Measurements from ENCODE around the gene TRPM2. TPM values are rescaled to one million over a fixed set of nuclear protein-coding genes. Genes with fewer than 3 reads are reported as not detected.

The TRPM2 gene
- total and polyA plus RNA-seq, 2 of the 13 experiments (the other 11 are each of a cell fraction or from before 2014, with no cell fraction given) = 0.07 to 0.20 TPM

- TF ChIP-seq GATAD1 (CRISPR knock-in tag; IDR thresholded peaks at IDR 0.05) (no peak), ZNF766 (CRISPR knock-in tag; IDR thresholded peaks at IDR 0.05; ENCODE audit: borderline replicate concordance) (no peak), NFKBIZ (CRISPR knock-in tag; IDR thresholded peaks at IDR 0.05) (no peak), ELF3 (CRISPR knock-in tag; IDR thresholded peaks at IDR 0.05) (no peak), CREBL2 (CRISPR knock-in tag; IDR thresholded peaks at IDR 0.05; ENCODE audit: borderline replicate concordance) (no peak), ISL2 (CRISPR knock-in tag; IDR thresholded peaks at IDR 0.05) (no peak), ZNF263 (CRISPR knock-in tag; IDR thresholded peaks at IDR 0.05) (peak; percentile 94), ZNF740 (CRISPR knock-in tag; IDR thresholded peaks at IDR 0.05) (no peak), BHLHE40 (IDR thresholded peaks at IDR 0.05; ENCODE audit: low read length) (no peak), AKAP8 (CRISPR knock-in tag; IDR thresholded peaks at IDR 0.05) (no peak), GFI1 (CRISPR knock-in tag; IDR thresholded peaks at IDR 0.05; ENCODE audit: borderline replicate concordance) (no peak), ZSCAN22 (CRISPR knock-in tag; IDR thresholded peaks at IDR 0.05) (peak; percentile 95), SAP130 (CRISPR knock-in tag; IDR thresholded peaks at IDR 0.05; ENCODE audit: low read depth) (0 out of 2 replicates have a peak, but pooled peaks have one; percentile 13), PAF1 (CRISPR knock-in tag; IDR thresholded peaks at IDR 0.05) (no peak), HNF4A (CRISPR knock-in tag; IDR thresholded peaks at IDR 0.05) (peak; percentile 67; the same call in 1 of the 2 replicates), NR3C1 (CRISPR knock-in tag; IDR thresholded peaks at IDR 0.05) (no peak), RNF2 (conservative IDR thresholded peaks at IDR 0.05; ENCODE audit: low read depth) (no peak), ZKSCAN5 (CRISPR knock-in tag; IDR thresholded peaks at IDR 0.05) (peak; percentile 63; the same call in 1 of the 2 replicates), ZBTB7B (CRISPR knock-in tag; IDR thresholded peaks at IDR 0.05) (peak; percentile 58; the same call in 1 of the 2 replicates), ZNF562 (CRISPR knock-in tag; IDR thresholded peaks at IDR 0.05; ENCODE audit: borderline replicate concordance) (no peak), ZNF83 (CRISPR knock-in tag; IDR thresholded peaks at IDR 0.05; ENCODE audit: borderline replicate concordance) (no peak), JUNB (CRISPR knock-in tag; IDR thresholded peaks at IDR 0.05; ENCODE audit: borderline replicate concordance) (no peak), ZNF883 (CRISPR knock-in tag; IDR thresholded peaks at IDR 0.05; ENCODE audit: not compliant biosample characterization) (no peak)
- TF ChIP-seq, protein P1, sequence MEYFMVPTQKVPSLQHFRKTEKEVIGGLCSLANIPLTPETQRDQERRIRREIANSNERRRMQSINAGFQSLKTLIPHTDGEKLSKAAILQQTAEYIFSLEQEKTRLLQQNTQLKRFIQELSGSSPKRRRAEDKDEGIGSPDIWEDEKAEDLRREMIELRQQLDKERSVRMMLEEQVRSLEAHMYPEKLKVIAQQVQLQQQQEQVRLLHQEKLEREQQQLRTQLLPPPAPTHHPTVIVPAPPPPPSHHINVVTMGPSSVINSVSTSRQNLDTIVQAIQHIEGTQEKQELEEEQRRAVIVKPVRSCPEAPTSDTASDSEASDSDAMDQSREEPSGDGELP (IDR thresholded peaks at IDR 0.05; ENCODE audit: borderline replicate concordance, low read depth) = no peak; the same call in 1 of the 2 replicates
- TF ChIP-seq, protein P2, sequence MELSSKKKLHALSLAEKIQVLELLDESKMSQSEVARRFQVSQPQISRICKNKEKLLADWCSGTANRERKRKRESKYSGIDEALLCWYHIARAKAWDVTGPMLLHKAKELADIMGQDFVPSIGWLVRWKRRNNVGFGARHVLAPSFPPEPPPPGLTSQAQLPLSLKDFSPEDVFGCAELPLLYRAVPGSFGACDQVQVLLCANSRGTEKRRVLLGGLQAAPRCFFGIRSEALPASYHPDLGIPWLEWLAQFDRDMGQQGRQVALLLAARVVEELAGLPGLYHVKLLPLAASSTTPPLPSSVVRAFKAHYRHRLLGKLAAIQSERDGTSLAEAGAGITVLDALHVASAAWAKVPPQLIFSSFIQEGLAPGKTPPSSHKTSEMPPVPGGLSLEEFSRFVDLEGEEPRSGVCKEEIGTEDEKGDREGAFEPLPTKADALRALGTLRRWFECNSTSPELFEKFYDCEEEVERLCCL (CRISPR knock-in tag; IDR thresholded peaks at IDR 0.05; ENCODE audit: borderline replicate concordance) = no peak
- TF ChIP-seq, protein P3, sequence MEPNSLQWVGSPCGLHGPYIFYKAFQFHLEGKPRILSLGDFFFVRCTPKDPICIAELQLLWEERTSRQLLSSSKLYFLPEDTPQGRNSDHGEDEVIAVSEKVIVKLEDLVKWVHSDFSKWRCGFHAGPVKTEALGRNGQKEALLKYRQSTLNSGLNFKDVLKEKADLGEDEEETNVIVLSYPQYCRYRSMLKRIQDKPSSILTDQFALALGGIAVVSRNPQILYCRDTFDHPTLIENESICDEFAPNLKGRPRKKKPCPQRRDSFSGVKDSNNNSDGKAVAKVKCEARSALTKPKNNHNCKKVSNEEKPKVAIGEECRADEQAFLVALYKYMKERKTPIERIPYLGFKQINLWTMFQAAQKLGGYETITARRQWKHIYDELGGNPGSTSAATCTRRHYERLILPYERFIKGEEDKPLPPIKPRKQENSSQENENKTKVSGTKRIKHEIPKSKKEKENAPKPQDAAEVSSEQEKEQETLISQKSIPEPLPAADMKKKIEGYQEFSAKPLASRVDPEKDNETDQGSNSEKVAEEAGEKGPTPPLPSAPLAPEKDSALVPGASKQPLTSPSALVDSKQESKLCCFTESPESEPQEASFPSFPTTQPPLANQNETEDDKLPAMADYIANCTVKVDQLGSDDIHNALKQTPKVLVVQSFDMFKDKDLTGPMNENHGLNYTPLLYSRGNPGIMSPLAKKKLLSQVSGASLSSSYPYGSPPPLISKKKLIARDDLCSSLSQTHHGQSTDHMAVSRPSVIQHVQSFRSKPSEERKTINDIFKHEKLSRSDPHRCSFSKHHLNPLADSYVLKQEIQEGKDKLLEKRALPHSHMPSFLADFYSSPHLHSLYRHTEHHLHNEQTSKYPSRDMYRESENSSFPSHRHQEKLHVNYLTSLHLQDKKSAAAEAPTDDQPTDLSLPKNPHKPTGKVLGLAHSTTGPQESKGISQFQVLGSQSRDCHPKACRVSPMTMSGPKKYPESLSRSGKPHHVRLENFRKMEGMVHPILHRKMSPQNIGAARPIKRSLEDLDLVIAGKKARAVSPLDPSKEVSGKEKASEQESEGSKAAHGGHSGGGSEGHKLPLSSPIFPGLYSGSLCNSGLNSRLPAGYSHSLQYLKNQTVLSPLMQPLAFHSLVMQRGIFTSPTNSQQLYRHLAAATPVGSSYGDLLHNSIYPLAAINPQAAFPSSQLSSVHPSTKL (CRISPR knock-in tag; IDR thresholded peaks at IDR 0.05) = no peak
Observed at GRCh38 chr21:44448651-44449131, 95.3 kb downstream of the TRPM2 start (continued).

All from HepG2 (cell line).